HuH-7.5 (cell line): ENCODE data around the gene PCDHGB4.
"Not testable (repeated sequence)": the region's sequence is repeated elsewhere in the genome, so short reads cannot be mapped to it uniquely, and the experiment has no call there.

Experiments used
- DNase-seq: peaks from one replicate; pipeline ENCODE4 v3.0.0; 2011; ENCODE audit warnings: low spot score

PCDHGB4 gene

GRCh38 chr5:141387557-141388311, at the start of gene PCDHGB4:
TSS of gene PCDHGB4 (plus strand) at chr5:141387698. CDS start at chr5:141387885, 187 bp downstream.
- not testable (repeated sequence) for DNase-seq

DNA sequence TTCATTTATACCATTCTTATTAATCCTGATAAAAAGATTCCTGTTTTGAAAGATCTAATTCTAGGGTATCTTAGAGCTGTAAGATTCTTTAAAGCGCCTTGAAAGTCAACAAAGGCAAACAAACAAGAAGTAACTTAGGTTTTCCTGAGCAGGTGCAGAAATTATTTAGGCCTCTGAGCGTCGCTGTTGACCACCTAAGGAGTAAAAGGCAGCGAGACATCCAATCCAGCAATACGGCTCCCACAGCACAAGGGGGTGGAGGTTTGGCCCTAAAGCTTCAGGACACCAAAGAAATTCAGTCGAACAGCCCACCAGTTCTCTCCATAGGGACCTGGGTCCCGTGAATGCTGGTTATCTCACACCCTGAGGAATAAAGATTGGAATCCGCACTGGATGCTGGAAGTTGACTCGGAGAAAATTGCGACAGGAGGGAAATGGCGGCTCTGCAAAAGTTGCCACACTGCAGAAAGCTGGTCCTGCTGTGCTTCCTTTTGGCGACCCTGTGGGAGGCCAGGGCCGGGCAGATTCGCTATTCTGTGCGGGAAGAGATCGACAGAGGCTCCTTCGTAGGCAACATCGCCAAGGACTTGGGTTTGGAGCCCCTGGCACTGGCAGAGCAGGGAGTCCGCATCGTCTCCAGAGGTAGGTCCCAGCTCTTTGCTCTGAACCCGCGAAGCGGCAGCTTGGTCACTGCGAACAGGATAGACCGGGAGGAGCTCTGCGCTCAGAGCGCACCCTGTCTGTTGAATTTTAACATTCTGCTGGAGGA, 48.8 kb upstream of the PCDHGB4 start, which contains the start of gene PCDHGA2:
PCDHGA2 (plus strand) TSS at position 223 of the 769 bp plus-strand sequence.
- peak; percentile 57 for DNase-seq

GRCh38 chr5:141340781-141341354, 46.6 kb upstream of the PCDHGB4 start:
- not testable (repeated sequence) for DNase-seq

GRCh38 chr5:141342773-141343172, 44.7 kb upstream of the PCDHGB4 start:
- DNase-seq: no peak

- DNase-seq: no peak
Measured at GRCh38 chr5:141343242-141343952, 44.1 kb upstream of the PCDHGB4 start, which contains the start of gene PCDHGA3. TSS of gene PCDHGA3 (plus strand) at chr5:141343829. CDS start at chr5:141344034, 205 bp downstream.

GRCh38 chr5:141343953-141344463, 43.5 kb upstream of the PCDHGB4 start:
- no peak for DNase-seq

DNA sequence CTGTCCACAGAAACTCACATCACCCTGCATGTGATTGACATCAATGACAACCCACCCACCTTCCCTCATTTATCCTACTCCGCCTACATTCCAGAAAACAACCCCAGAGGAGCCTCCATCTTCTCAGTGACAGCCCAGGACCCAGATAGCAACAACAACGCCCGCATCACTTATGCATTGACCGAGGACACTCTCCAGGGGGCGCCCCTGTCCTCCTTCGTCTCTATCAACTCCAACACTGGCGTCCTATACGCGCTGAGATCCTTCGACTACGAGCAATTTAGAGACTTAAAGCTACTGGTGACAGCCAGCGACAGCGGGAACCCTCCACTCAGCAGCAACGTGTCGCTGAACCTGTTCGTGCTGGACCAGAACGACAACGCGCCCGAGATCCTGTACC, 42.2 kb upstream of the PCDHGB4 start:
- DNase-seq: no peak

DNA sequence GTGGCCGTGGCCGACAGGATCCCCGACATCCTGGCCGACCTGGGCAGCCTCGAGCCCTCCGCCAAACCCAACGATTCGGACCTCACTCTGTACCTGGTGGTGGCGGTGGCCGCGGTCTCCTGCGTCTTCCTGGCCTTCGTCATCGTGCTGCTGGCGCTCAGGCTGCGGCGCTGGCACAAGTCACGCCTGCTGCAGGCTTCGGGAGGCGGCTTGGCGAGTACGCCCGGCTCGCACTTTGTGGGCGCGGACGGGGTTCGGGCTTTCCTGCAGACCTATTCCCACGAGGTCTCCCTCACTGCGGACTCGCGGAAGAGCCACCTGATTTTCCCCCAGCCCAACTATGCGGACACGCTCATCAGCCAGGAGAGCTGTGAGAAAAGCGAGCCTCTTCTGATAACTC, 41.5 kb upstream of the PCDHGB4 start:
- DNase-seq: not testable (repeated sequence)

GRCh38 chr5:141349917-141350619, 37.4 kb upstream of the PCDHGB4 start, which contains the start of gene PCDHGB1:
TSS of gene PCDHGB1 (plus strand) at chr5:141350099. CDS start at chr5:141350261, 162 bp downstream.
- DNase-seq: peak; percentile 92

GRCh38 chr5:141351591-141351990, 35.9 kb upstream of the PCDHGB4 start:
- DNase-seq: no peak

DNA sequence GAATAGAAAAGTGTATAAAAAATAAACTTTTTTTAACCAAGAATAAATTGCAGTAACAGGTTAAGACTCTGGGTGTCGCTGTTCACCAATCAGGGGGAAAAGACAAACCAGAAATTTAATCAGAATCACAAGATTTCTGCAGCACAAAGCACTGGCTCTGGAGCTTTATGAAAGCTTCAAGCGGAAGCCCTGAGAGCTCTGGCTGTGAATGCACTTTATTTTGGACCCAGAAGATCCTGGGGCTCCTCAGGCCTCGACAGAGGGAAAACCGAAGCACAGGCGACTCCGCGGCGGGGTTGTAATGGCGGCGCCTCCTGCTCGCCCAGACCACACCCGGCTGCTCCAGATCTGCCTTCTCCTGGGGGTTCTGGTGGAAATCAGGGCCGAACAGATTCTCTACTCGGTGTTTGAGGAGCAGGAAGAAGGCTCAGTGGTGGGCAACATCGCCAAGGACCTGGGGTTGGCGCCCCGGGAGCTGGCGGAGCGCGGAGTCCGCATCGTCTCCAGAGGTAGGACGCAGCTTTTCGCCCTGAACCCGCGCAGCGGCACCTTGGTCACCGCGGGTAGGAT, 32.5 kb upstream of the PCDHGB4 start, which contains the start of gene PCDHGA4:
PCDHGA4 (plus strand) TSS at position 122 of the 570 bp plus-strand sequence; CDS start at position 209, 87 bp downstream.
- DNase-seq: no peak

GRCh38 chr5:141355641-141356040, 31.9 kb upstream of the PCDHGB4 start:
- DNase-seq: no peak

- no peak for DNase-seq
Measured at GRCh38 chr5:141356133-141356532, 31.4 kb upstream of the PCDHGB4 start.

- no peak for DNase-seq
Measured at GRCh38 chr5:141356950-141357349, 30.5 kb upstream of the PCDHGB4 start.

GRCh38 chr5:141359790-141360426, 27.6 kb upstream of the PCDHGB4 start, which contains the start of gene PCDHGB2:
TSS of gene PCDHGB2 (plus strand) at chr5:141359994. CDS start at chr5:141360136, 142 bp downstream.
- no peak for DNase-seq

DNA sequence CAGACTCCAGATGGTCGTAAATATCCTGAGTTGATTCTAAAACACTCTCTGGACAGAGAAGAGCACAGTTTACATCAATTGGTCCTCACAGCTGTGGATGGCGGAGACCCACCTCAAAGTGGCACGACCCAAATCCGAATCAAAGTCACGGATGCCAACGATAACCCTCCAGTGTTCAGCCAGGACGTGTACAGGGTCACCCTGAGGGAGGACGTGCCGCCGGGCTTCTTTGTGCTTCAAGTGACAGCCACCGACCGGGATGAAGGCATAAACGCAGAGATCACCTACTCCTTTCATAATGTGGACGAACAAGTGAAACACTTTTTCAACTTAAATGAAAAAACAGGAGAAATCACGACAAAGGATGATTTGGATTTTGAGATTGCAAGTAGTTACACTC, 26.8 kb upstream of the PCDHGB4 start:
- no peak for DNase-seq

- DNase-seq: no peak
Measured at GRCh38 chr5:141362719-141363118, 24.8 kb upstream of the PCDHGB4 start.

DNA sequence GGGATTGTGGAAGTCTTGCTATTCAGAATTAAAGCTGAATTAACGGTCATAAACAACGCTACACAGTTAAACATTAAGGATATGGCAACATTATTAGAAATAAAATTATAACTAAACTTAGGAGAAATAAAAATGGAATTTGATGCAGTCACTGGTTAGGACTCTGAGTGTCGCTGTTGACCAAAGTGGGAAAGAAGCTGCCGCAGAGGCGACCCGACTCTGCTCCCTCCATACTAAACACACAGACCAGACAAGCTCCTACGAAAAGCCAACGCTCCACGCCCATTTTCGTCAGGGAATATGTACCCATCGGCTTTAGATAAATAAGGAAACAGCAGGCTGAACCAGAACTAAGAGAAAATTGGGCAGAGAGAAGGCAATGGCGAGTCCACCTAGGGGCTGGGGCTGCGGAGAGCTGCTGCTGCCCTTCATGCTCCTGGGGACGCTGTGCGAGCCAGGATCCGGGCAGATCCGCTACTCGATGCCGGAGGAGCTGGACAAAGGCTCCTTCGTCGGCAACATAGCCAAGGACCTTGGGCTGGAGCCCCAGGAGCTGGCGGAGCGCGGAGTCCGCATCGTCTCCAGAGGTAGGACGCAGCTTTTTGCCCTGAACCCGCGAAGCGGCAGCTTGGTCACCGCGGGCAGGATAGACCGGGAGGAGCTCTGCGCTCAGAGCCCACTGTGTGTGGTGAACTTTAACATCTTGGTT, 23.4 kb upstream of the PCDHGB4 start, which contains the start of gene PCDHGA5:
PCDHGA5 (plus strand) TSS at position 211 of the 709 bp plus-strand sequence; CDS start at position 380, 169 bp downstream.
- DNase-seq: no peak
